ENCODE data around the gene ACP7. TPM values are rescaled to one million over a fixed set of nuclear protein-coding genes. Genes with fewer than 3 reads are reported as not detected.
A peak's percentile ranks its signal among the peaks of the same experiment; 100 is the strongest.

Gene ACP7
- total RNA-seq, 1 experiment from 2014 or later, result 0.15 TPM

DNA sequence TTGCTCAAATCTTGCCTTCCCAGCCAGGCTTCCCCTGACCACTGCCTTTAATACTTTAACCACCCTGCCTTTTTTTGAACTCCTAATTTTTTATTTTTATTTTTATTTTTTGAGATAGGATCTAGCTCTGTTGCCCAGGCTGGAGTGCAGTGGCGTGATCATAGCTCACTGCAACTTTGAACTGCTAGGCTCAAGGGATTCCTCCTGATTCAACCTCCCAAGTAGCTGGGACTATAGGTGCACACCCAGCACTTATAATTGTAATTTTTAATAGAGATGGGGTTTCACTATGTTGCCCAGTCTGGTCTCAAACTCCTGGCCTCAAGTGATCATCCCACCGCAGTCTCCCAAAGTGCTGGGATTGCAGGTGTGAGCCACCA, 30.1 kb upstream of the ACP7 start:
- no peaks in the 10 kb centered on the region for H3K79me2 ChIP-seq (ENCODE audit: insufficient read depth, low read length)
- Mint-ChIP-seq H3K4me3 (no peak overlapping the region), H3K4me1 (no peaks in the 10 kb centered on the region), H3K9me3 (peaks cover 0 to 6% of the 10 kb centered on the region in 2 experiments; a peak in 3 of 5 replicates), H3K27ac (peak overlapping the region in 1 of 3 experiments; percentile 84; a peak in 1 of 7 replicates), H3K36me3 (ENCODE audit: insufficient read depth in 1 of 3, low read depth in 3 of 3) (no peaks in the 10 kb centered on the region; a peak in 1 of 7 replicates), H3K27me3 (ENCODE audit: low read depth) (peaks cover 16% of the 10 kb centered on the region)
- H3K4me1 ChIP-seq (ENCODE audit: insufficient read depth, low read length), result no peaks in the 10 kb centered on the region
- no peak overlapping the region for H2AFZ ChIP-seq (ENCODE audit: low read length)
- no peak overlapping the region for H2BK12ac ChIP-seq (ENCODE audit: insufficient read length, low read depth, low read length)
- H4K20me1 ChIP-seq (ENCODE audit: control insufficient read depth, insufficient read depth, insufficient read length), result no peaks in the 10 kb centered on the region
- H4K8ac ChIP-seq (replicated peaks; ENCODE audit: insufficient read length, low read depth, low read length), result no peak overlapping the region
- no CpG with 5 or more reads among the region's 2 CpGs for WGBS (ENCODE audit: extremely low coverage, insufficient read length, low lambda C conversion rate)
- no peak overlapping the region for H3K14ac ChIP-seq (ENCODE audit: insufficient read depth, low read length)
- no peak overlapping the region for H3K18ac ChIP-seq (ENCODE audit: insufficient read length, low read depth, low read length)
- no peak overlapping the region for H2BK5ac ChIP-seq (ENCODE audit: insufficient read length, low read length)
- no peak overlapping the region for H2BK120ac ChIP-seq (ENCODE audit: low read depth, low read length, poor library complexity, severe bottlenecking)
- no peak overlapping the region for H2BK15ac ChIP-seq (ENCODE audit: low read depth, low read length)
- no peak overlapping the region for H2AK5ac ChIP-seq (ENCODE audit: insufficient read length, low read length)
- H2BK20ac ChIP-seq (ENCODE audit: low read depth, low read length, poor library complexity, severe bottlenecking), result no peak overlapping the region
- no peak overlapping the region for H3T11ph ChIP-seq (ENCODE audit: low read length)
- H4K91ac ChIP-seq (ENCODE audit: insufficient read length, low read depth, low read length), result no peak overlapping the region
- TF ChIP-seq, protein P1, sequence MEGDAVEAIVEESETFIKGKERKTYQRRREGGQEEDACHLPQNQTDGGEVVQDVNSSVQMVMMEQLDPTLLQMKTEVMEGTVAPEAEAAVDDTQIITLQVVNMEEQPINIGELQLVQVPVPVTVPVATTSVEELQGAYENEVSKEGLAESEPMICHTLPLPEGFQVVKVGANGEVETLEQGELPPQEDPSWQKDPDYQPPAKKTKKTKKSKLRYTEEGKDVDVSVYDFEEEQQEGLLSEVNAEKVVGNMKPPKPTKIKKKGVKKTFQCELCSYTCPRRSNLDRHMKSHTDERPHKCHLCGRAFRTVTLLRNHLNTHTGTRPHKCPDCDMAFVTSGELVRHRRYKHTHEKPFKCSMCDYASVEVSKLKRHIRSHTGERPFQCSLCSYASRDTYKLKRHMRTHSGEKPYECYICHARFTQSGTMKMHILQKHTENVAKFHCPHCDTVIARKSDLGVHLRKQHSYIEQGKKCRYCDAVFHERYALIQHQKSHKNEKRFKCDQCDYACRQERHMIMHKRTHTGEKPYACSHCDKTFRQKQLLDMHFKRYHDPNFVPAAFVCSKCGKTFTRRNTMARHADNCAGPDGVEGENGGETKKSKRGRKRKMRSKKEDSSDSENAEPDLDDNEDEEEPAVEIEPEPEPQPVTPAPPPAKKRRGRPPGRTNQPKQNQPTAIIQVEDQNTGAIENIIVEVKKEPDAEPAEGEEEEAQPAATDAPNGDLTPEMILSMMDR (conservative IDR thresholded peaks at IDR 0.05), result no peak
- no peak overlapping the region for H4K5ac ChIP-seq (ENCODE audit: insufficient read length, low read depth, low read length)
- no peaks in the 10 kb centered on the region for H3K27me3 ChIP-seq (ENCODE audit: insufficient read depth, low read length)
- H3K27ac ChIP-seq (ENCODE audit: insufficient read length, low read depth, low read length), result no peak overlapping the region
- DNase-seq, result no peak
- no peak overlapping the region for H3K9ac ChIP-seq (ENCODE audit: extremely low read depth, insufficient read length, low read length)
- H3K23me2 ChIP-seq (ENCODE audit: insufficient read length, low read depth, low read length, poor library complexity, severe bottlenecking), result no peaks in the 10 kb centered on the region
- no peaks in the 10 kb centered on the region for H3K9me3 ChIP-seq (ENCODE audit: control insufficient read depth, low read depth, low read length)
- H3K23ac ChIP-seq (ENCODE audit: insufficient read length, low read depth, low read length), result no peak overlapping the region
- H3K4ac ChIP-seq (ENCODE audit: low read depth, low read length), result no peak overlapping the region
- H3K4me2 ChIP-seq (ENCODE audit: insufficient read depth, insufficient read length, low read length), result no peak overlapping the region
- no peaks in the 10 kb centered on the region for H3K79me1 ChIP-seq (ENCODE audit: insufficient read depth, low read depth, low read length, poor library complexity, severe bottlenecking)
- no peak overlapping the region for H3K56ac ChIP-seq (ENCODE audit: insufficient read length, low read depth, low read length)

Measured in H9 (cell line).